Measurements from ENCODE around the gene TAF1B.
"Not testable (repeated sequence)": the region's sequence is repeated elsewhere in the genome, so short reads cannot be mapped to it uniquely, and the experiment has no call there.

The TAF1B gene

DNA sequence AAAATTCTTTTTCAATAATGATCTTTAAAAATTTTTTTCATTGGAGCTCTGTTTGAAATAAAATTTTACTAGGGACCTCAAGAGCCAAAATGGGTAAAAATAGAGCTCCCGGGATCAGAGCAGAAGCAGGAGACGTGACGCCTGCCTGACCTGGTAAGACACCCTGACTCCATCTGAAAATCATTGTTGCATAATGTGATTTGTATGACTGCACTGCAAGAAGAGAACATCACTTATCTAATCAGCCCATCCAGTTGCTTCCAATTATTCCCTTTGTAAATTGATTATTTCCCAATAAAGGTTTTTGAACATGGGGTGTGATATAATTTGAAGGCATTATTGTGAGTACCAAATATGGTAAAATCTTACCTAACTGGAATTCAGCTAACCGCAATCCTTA is 17.1 kb upstream of the TAF1B start:
- DNase-seq (ENCODE audit: extremely low spot score, insufficient read length, low read depth) (no peak), FAIRE-seq (no peak)

DNA sequence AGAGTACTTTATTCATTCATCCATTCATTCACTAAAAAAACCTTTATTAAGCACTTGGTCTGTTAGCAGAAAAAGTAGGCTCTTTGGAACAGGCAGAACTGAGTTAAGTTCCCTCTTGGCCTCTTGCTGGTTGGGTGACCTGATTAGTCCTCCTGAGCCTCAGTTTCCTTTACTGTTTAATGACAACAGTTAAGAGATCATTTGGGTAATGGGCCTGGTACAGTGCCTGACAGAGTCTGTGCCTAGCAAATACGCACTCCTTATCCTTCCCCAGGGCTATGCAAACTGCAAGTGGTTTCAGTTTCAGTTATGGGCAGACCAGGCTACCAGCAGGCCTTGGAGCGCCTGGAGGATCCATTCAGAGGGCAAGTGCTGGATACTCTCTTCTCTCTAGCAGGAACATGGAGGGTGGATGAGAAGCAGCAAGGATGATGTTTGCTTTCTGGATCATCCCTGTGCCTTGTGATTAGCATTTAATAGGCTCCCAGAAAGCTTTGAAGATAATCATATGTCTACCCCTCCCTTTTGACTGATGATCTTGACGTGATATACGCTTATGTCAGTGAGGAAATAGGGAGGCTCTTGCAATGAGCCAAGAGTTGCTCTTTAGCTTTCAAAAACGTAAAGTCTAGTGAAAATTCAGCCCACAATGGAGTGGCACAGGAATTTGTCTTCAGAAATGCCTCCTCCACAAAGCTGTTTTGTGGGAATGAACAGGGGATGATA is 12.4 kb upstream of the TAF1B start:
- FAIRE-seq (no peak), DNase-seq (ENCODE audit: extremely low spot score, insufficient read length, low read depth) (no peak)

DNA sequence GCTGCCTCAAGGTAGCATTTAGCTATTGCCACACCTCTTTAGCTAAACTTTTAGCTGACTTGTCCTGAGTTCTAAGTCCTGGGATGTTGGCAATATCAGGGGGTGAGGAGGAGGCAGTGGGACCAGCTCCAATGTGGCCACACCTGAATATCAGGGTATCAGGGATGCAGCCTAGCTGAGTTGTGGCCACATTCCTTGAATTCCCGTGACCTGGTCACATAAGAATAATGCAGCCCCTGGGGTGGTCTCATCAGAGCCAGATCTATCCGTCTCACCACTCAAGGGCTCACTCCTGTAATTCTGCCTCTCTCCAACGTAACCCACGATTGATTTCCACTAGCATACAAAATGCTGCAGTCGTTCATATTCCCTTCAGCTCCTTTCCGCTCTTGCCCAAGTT is 11.6 kb upstream of the TAF1B start:
- no peak for FAIRE-seq
- no peak for DNase-seq (ENCODE audit: extremely low spot score, insufficient read length, low read depth)

DNA sequence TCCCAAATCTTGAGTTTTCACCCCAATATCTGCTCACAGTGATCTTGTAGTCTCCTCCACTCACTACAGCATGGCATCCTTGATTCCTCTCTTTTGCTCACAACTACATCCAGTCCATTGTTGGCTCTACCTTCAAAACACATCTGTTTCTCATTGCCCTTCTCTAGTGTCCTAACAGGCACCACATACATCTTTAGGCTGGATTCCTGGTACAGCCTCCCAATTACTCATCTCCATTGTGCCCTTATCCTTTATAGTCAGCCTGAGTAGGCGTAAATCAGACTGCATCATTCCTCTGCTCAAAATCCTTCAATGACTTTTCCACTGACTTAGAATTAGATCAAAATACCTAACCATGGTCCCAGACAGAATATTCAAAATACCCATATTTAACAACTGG is 10.7 kb upstream of the TAF1B start:
- FAIRE-seq (no peak), DNase-seq (ENCODE audit: extremely low spot score, insufficient read length, low read depth) (no peak)

DNA sequence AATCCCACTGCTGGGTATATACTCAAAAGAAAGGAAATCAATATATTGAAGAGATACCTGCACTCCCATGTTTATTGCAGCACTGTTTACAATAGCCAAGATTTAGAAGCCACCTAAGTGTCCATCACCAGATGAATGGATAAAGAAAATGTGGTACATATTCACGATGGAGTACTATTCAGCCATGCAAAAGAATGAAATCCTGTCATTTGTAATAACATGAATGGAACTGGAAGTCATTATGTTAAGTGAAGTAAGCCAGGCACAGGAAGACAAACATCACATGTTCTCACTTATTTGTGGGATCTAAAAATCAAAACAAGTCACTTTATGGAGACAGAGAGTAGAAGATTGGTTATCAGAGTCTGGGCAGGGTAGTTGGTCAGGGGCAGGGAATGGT is 8.2 kb upstream of the TAF1B start:
- not testable (repeated sequence) for FAIRE-seq; DNase-seq (ENCODE audit: extremely low spot score, insufficient read length, low read depth)

DNA sequence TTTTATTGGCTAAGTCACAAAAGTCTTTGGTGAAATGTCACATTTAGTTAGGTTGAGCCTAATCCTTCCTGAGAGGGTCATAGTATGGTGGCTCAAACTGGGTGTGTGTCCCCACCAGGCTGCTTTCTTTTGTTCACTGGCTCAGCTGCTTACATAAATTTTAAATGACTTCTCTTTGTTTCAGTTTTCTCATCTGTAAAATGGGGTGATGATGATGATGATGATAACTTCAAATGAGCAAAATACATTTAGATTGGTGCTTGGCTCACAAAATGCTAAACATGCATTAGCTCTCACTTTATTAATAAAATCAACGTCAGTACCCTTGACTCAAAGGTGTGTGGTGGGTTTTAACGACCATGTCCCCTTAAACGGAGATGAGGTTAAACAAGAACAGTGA is 7.2 kb upstream of the TAF1B start:
- FAIRE-seq (no peak), DNase-seq (ENCODE audit: extremely low spot score, insufficient read length, low read depth) (no peak)

DNA sequence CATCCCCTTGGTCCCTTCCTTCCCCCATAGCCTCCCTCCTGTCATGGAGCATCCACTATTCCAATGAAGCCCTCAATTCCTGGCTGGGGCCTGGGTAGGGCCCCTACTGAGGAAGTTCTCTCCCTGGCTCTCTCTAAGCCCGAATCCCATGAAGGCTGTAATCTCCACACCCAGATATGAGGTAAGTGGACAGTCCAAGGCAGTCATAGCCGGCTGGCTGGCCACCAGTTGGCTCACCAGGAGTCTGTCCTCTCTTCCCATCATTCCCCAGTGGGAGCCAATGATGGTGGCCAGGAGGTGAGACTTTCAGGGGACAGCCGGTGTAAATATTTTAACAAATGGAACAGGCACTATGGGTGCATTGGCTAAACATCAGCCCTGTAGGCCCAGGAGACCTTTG is 6.8 kb upstream of the TAF1B start:
- FAIRE-seq: no peak

DNA sequence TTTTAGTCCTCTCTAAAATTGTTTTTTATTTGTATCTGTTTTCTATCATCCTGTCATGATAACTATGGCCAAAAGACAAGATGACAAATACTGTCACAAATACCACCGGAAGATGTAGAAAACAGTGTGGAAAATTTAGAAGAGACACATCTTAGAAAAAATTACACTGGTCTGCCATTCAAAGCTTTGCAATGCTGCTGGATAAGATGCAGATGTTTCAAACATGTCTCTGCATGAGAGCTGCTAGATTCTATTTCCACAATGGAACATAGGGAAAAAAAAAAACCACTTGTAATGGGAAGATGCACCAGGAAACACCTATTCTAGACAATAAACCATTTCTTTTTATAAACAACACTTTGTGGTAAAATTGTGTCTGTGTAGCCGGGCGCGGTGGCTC is 5.8 kb upstream of the TAF1B start:
- DNase-seq (ENCODE audit: extremely low spot score, insufficient read length, low read depth): no peak
- no peak for FAIRE-seq

More for the DNA sequence above, 6.8 kb upstream of the TAF1B start:
- no peak for DNase-seq (ENCODE audit: extremely low spot score, insufficient read length, low read depth)

DNA sequence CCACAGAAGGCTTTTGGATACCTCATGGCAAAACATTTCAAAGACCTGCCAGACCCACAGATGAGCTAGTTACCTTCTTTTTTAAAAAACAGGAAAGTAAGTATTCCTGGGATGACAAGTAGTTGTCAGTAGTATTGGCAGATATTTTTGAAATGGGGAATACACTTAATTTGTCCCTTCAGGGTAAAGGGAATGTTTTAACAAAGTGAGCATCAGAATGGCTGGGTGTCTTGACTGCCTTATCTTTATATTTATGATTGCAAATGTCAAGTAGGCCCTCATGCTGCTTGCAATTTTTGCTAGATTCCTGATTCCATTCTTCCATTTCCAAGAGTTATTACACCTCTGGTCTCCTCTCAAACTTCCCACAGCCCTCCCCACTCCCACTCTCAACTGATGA is 4.9 kb upstream of the TAF1B start:
- FAIRE-seq (no peak), DNase-seq (ENCODE audit: extremely low spot score, insufficient read length, low read depth) (no peak)

DNA sequence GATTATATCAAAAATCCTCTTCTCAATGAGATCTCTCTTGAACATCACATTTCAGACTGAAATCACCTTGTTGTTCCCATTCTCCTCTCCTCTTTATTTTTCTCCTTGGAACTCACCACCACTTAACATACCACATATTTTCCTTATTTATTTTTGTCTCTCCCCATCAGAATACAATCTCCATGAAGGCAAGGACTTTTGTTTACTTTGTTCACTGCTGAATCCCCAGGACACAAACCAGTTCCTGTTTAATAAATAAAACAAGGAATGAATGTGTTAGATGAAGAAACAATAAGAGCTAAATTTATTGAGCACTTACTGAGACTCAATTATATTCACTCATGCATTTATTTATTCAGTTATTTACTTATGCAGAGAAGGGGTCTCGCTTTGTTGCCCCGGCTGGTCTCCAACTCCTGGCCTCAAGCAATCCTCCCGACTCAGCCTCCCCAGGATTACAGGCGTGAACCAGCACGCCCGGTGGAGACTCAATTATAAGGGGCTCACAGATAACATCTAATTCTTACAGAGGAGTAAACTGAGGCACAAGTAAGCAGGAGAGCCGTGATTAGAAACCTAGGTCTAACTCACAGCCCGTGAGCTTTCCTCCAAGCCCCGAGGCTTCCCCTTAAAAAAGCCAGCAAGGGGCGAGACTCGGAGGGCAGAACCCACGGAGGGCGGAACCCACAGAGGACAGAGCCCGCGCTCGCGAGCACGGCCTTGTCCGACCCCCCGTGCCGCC is 616 bp upstream of the TAF1B start:
- DNase-seq (ENCODE audit: extremely low spot score, insufficient read length, low read depth) (no peak), FAIRE-seq (no peak)

DNA sequence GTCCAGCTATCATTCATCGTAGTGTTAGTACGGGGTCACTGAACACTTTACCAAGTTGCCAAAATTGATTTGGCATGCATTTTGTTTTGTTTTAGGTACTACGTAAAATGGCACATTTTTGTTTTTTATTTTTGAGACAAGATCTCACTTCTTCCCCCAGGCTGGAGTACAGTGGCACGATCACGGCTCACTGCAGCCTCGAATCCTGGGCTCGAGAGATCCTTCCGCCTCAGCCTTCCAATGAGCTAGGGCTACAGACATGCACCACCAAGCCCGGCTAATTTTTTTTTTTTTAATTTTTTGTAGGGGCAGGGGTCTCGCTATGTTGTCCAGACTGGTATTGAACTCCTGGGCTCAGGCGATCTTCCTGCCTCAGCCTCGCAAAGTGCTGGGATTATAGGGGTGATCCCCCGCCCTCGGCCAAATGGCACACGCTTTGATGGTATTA is 786 bp downstream of the TAF1B start:
- DNase-seq (ENCODE audit: extremely low spot score, insufficient read length, low read depth) (no peak), FAIRE-seq (peak; percentile 29)

DNA sequence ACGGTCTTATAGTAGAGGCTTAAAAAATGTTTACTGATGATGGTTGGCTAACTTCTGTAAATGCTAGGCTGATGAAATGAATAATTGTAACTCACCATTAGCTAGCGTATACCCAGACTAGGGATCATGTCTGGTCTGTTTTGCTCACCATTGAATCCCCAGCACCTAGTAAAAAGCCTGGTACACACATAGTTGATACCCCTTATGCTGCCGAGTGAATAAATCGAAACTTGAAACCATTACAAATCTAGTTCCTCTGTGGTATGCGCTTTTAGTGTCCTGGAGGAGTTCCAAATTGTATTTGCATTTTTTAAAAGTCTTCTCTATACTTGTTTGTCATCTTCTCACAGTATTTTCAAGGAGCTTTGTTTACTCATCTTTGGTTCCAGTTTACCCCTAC is 1.3 kb downstream of the TAF1B start:
- DNase-seq (ENCODE audit: extremely low spot score, insufficient read length, low read depth) (peak; percentile 7), FAIRE-seq (peak; percentile 59)

DNA sequence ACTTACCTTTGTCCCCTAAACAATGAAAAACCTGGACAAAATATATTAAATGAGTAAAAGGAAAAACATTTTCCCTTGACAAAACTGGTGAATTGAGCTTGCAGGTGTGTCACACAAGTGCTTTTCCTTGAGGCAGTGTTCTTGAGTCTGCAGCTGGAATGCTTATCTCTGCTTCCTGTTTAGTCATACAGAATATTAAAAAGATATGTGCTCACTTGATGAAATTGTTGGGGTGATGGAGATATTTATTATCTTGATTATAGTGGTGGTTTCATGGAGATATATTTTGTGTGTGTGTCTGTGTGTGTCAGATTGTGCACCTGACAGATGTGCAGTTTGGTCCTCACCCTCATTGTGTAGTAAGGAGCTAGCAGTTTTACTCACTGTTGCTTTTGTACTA is 3.3 kb downstream of the TAF1B start:
- FAIRE-seq: no peak
- DNase-seq (ENCODE audit: extremely low spot score, insufficient read length, low read depth): no peak

DNA sequence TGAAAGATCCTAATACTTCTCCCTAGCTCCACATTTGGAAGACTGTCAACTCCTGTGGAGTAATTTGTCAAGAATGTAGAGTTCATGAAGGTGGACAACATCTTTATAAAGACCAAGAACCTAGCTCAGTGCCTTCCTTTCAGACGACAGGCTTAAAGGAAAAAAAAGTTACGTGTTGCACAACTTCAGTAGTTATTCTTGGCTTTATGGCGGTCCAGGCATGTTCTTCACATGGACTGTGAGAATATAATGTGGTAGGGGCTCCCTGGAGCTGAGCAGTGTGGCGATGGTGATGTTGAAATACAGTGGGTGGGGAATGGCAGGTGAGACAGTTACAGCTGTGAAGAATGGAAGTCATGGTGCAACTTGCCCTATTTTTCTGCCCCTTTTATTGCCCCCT is 3.9 kb downstream of the TAF1B start:
- FAIRE-seq (no peak), DNase-seq (ENCODE audit: extremely low spot score, insufficient read length, low read depth) (no peak)

DNA sequence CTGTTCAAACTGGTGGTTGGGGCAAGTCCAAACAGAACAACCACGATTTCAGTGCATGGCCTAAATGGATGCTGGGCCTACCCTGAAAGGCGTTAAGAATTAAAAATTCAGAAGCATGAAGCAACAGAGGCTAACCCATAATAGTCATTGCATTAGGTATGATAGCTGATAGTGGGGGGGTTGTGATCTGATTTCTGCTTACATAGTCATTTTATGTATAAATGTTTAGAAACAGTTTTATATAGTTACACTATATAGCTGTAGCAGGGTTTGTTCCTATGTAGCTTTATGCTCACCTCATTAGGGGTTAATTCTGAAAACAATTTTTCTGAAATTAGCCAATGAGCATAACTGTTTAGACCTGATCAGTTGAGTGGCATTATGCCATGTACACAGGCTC is 9.6 kb downstream of the TAF1B start:
- DNase-seq (ENCODE audit: extremely low spot score, insufficient read length, low read depth) (no peak), FAIRE-seq (no peak)

DNA sequence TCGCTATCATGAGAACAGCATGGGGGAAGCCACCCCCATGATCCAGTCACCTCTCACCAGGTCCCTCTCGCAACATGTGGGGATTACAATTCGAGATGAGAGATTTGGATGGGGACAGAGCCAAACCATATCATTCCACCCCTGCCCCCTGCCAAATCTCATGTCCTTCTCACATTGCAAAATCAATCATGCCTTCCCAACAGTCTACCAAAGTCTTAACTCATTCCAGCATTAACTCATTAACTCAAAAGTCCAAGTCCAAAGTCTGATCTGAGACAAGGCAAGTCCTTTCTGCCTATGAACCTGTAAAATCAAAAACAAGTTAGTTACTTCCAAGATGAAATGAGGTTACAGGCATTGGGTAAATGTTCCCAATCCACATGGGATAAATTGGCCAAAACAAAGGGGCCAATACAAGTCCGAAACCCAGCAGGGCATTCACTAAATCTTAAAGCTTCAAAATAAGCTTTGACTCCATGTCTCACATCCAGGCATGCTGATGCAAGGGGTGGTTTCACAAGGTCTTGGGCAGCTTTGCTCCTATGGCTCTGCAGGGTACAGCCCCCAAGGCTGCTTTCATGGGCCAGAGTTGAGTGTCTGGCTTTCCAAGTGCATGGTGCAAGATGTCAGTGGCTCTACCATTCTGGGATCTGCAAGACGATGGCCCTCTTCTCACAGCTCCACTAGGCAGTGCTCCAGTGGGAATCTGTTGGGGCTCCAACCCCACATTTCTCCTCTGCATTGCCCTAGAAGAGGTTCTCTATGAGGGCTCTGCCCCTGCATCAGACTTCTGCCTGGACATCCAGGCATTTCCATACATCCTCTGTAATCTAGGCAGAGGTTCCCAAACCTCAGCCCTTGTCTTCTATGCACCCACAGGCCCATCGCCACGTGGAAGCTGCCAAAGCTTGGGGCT is 14.8 kb downstream of the TAF1B start:
- FAIRE-seq: no peak

DNA sequence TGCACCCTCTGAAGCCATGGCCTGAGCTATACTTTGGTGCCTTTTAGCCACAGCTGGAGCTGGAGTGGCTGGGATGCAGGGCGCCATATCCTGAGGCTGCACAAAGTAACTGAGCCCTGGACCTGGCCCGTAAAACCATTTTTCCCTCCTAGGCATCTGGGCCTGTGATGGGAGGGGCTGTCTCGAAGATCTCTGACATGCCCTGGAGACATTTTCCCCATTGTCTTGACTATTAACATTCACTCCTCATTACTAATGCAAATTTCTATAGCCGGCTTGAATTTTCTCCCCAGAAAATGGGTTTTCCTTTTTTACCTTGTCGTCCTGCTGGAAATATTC is 15.4 kb downstream of the TAF1B start:
- FAIRE-seq: no peak

More for the DNA sequence above, 14.8 kb downstream of the TAF1B start:
- no peak for DNase-seq (ENCODE audit: extremely low spot score, insufficient read length, low read depth)

DNA sequence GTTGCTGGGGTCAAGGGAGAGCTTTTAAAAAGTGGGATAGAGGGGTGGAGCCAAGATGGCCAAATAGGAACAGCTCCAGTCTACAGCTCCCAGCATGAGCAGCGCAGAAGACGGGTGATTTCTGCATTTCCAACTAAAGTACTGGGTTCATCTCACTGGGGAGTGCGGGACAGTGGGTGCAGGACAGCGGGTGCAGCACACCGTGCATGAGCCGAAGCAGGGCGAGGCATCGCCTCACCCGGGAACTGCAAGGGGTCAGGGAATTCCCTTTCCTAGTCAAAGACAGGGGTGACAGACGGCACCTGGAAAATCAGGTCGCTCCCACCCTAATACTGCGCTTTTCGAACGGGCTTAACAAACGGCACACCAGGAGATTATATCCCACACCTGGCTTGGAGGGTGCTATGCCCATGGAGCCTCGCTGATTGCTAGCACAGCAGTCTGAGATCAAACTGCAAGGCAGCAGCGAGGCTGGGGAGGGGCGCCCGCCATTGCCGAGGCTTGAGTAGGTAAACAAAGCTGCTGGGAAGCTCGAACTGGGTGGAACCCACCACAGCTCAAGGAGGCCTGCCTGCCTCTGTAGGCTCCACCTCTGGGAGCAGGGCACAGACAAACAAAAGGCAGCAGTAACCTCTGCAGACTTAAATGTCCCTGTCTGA is 17.8 kb downstream of the TAF1B start:
- FAIRE-seq; DNase-seq (ENCODE audit: extremely low spot score, insufficient read length, low read depth): not testable (repeated sequence)

More for the DNA sequence above, 15.4 kb downstream of the TAF1B start:
- no peak for DNase-seq (ENCODE audit: extremely low spot score, insufficient read length, low read depth)

DNA sequence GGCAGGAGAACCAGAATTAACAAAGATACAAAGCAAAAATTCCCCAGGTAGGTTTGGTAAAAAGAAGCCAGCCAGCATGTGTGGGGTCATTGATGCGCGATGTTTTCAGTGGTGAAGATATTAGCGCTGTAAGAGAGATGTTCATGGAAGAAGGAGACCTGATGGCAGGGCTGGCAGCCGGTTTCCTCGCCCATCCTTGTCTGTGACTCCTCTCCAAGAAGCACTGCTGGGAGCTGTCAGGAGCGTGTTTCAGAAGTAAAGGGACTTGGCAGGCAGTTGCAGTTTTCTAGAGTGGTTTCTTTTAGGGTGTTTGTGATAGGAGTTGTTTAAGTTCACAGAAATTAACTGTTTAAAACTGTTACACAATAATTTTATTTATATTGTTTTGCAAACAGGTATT is 24.6 kb downstream of the TAF1B start:
- FAIRE-seq (no peak), DNase-seq (ENCODE audit: extremely low spot score, insufficient read length, low read depth) (no peak)

DNA sequence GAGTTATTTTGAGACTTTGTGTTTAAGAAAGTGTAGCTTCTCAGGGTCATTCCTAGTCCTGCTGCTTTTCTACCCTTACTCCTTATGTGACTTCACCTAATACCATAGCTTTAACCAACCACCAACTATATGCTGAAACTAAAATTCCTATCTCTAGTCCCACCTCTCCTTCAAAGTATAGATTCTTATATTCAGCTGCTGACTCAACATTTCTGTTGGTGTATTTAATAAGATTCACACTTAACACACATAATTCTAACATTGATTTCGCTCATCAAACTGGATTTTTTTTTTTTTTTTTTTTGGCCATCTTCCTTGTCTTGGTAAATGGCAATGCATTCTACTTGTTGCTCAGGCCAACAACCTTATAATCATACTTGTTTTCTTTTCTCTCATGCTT is 30.1 kb downstream of the TAF1B start:
- DNase-seq (ENCODE audit: extremely low spot score, insufficient read length, low read depth) (no peak), FAIRE-seq (no peak)
